GM19455 (cell line): Measurements from ENCODE around the gene MCM7.

Experiments
- ATAC-seq: cut with Tn5 transposase; IDR thresholded peaks from one replicate; pipeline ENCODE4 v1.9.1; 2021; ENCODE audit not compliant: unreplicated experiment

Gene MCM7

DNA sequence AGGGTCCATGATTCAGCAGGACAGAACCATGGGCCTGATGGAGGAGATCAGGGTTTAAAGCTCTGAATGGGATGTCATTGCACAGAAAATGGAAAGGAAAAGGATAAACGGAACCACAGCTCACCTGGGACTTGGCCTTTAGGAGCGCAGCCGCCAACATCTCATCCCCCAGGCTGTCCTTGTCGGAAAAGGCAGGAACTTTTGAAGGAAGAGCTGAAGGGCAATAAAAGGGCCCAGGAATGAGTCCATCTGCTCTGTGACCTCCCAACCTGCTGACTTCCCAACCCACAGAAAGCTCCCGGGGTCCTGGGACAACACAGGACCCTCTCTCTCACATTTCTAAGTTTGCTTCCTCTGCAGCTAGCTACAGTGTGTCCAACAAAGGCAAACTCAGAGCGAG lies 25.8 kb downstream of the MCM7 start:
- ATAC-seq = no peak

DNA sequence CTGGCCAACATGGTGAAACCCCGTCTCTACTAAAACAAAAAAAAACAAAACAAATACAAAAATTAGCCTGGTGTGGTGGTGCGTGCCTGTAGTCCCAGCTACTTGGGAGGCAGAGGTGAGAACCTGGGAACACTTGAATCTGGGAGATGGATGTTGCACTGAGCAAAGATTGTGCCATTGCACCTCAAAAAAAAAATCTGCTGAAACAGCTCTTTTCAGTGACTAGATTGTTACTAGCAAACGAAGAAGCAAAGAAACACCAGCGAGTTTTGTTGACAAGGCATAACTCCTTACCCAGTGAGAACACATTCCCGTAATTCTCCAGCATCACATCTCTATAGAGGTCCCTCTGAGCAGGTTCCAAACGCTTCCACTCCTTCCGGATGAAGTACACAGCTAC lies 26.4 kb downstream of the MCM7 start:
- ATAC-seq = no peak

- no peak for ATAC-seq
Measured at GRCh38 chr7:100072462-100072861, 28.7 kb downstream of the MCM7 start.

DNA sequence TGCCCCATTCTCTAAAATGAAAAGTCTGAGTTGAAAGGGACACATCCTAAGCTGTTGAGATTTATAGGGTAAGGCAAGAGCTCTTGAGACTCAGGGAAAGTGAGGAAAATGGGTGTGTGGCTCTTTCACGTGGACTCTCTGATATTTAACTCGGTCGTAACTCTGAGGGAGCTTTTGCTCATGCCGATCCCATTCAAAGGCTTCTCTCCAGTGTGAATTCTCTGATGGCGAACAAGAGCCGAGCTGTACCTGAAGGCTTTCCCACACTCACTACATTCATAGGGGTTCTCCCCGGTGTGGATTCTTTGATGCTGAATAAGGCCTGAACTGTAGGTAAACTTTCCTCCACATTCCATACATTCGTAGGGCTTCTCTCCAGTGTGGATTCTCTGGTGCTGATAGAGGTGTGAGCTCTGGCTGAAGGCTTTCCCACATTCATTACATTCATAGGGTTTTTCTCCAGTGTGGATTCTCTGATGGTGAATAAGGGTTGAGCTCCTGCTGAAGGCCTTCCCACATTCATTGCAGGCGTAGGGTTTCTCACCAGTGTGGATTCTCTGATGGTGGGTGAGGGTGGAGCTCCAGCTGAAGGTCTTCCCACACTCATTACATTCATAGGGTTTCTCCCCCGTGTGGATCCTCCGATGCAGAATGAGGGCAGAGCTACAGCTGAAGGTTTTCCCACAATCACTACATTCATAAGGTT lies 30.0 kb downstream of the MCM7 start:
- ATAC-seq = no peak

DNA sequence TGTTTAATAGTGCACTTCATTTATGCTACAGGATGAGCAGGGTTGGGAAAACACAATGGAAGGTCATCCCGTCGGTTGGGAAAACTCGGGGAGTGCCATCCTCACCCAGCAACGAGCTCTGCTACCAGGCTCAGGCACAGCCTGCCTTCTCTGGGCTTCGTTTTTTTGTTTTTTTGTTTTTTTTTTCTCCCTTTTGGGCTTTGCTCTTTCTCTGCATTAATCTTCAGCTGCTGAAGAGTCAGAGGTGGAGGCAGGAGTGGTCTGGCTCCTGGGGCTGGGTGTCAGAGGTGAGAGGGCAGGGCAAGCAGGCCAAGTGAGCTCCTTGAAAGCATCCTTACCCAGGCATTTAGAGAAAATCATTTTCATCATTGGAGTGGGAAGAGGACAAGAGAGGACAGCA lies 31.2 kb downstream of the MCM7 start:
- no peak for ATAC-seq

DNA sequence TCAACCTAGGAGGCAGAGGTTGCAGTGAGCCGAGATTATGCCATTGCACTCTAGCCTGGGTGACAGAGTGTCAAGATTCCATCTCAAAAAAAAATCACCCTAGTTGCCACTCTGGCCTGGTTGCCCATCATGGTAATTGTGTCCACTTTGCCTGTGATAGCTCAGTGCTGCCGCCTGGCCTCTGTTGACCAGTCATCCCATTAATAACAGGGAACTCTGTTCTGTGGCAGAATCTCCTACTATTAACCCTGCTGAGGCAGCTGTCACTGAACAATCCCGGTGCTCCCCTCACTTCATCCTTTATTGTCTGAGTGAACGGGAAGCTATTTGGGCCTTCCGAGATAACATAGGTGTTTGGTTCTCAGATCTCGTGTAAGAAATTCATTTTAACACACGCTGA lies 34.2 kb downstream of the MCM7 start:
- ATAC-seq = no peak

DNA sequence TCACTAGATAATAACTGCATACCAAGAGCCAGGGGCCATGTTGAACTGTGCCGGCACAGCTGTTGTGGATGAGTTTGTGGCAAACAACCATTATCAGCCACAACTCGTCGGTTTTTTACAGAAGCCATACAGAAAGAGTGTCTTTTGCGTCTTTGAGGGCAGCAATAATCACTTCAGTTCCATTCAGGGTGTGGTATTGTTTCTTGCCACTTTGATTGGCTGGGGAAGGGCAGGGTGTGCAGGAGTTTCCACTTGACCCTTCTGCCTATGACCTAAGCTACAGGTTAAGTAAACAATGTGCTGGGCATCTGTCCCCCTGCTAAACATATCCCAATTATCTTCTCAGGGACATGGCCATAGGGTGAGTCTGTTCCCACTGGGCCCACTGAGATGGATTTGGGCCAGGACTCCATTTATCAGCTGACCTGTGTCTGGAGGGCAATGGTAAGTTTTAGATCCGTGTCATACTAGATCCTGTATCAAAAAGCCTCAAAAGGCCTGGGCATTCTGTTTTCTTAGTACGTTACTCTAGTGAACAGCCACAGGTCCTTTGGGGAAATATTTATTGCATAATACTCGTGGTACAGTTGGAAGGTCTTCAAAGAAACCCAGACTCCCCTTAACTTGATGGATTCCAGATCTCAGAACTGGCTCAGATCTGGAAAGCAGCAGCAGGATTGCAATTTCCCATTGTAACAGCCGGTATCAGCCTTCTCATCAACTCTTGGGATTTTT lies 35.6 kb downstream of the MCM7 start:
- ATAC-seq = no peak

DNA sequence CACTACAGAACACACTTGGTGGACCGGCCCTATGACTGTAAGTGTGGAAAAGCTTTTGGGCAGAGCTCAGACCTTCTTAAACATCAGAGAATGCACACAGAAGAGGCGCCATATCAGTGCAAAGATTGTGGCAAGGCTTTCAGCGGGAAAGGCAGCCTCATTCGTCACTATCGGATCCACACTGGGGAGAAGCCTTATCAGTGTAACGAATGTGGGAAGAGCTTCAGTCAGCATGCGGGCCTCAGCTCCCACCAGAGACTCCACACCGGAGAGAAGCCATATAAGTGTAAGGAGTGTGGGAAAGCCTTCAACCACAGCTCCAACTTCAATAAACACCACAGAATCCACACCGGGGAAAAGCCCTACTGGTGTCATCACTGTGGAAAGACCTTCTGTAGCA lies 37.0 kb downstream of the MCM7 start:
- no peak for ATAC-seq

DNA sequence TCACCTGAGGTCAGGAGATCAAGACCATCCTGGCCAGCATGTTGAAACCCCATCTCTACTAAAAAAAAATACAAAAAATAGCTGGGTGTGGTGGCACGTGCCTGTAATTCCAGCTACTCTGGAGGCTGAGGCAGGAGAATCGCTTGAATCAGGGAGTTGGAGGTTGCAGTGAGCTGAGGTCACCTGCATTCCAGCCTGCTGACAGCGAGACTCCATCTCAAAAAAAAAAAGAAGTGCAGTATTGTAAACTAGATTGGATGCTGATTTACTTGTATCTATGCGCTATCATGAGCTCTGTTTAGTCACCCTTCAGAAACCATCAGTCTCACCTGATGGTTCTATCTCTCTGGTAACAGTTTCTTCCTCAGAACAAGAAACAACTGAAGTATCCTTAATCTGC lies 37.8 kb downstream of the MCM7 start:
- no peak for ATAC-seq

DNA sequence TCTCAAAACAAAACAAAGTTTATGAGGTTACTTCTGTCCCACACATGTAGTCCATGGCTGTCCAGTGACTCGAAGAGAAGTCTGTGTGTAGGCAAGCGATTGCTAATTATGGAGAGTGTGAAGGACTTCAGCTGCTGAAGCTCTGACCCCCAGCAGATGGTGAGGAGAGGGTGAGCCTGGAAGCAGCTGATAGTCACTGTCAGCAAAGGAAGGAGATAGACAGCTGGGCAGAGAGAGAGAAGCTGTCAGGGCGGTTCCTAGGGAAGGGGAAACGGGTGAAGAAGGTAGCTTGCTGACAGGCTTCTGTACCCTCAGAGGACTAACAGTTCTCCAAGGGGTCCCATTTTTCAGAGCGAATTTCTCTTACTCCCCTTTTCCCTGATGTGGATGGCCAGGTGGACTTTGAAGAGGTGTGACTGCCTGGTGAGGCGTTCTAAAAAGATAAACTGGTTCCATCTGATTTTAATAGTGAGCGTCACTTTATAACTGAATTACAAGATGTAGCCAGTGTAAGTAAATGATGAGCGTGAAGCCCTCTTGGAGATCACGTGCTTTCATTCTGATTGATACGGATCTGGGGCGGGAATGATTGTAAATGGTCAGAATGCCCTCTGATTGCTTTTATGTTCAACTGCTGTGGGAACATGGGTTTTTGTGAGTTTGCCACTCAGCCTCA lies 39.5 kb downstream of the MCM7 start:
- ATAC-seq = no peak

DNA sequence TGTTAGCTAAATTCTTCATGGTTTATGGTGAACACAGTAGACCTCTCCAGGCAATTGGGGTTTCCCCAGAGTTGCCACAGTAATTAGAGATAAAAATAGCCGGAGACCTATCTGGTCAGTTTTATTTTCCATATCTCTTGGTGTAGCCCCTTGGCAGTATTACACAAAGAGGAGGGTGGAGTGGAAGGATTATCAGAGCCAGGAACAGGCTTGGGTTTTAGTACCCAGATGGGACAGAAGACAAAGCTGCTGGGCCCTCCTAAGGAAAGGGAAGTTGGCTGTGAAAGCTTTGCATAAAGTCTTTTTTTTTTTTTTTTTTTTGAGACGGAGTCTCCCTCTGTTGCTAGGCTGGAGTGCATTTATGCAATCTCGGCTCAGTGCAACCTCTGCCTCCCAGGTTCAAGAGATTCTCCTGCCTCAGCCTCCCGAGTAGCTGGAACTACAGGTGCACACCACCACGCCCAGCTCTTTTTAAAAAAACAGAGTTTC lies 41.9 kb downstream of the MCM7 start:
- no peak for ATAC-seq

DNA sequence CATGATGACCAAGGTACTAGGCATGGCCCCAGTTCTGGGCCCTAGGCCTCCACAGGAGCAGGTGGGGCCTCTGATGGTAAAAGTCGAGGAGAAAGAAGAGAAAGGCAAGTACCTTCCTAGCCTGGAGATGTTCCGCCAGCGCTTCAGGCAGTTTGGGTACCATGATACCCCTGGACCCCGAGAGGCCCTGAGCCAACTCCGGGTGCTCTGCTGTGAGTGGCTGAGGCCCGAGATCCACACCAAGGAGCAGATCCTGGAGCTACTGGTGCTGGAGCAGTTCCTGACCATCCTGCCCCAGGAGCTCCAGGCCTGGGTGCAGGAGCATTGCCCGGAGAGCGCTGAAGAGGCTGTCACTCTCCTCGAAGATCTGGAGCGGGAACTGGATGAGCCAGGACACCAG lies 44.2 kb downstream of the MCM7 start:
- ATAC-seq = no peak

DNA sequence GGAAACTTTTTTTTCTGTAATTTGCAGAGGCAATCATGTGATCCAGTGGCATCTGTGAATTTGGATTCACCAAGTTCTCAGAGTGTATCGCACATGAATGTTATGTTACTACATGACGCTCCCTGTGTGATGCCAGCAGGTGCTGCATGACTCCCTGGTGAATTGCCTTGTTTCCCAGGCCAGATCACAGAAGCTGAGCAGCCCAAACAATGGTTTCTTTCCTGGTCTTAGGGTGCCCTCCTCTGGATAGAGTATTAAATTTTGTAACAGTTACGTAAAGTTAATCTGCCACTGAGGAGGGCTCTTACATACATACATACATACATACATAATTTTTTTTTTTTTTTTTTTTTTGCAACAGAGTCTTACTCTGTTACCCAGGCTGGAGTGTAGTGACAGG lies 48.0 kb downstream of the MCM7 start:
- ATAC-seq = no peak

DNA sequence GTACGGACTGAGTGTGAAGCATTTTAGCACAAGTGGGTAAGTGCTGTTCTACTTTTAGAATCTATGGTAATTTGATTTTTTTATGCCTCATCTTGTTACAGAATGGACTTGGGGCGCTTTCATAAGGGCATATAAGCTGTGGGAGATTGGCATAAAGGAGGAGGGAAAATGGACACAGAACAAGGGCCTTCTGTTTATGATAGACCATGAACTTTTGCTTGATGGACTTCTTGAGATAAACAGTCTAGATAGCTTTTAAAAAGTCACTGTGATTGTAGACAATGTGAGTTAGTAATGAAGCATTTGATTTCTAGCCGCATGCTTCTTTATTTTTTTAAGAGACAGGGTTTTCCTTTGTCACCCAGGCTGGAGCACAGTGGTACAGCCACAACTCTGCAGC lies 49.6 kb downstream of the MCM7 start:
- no peak for ATAC-seq

DNA sequence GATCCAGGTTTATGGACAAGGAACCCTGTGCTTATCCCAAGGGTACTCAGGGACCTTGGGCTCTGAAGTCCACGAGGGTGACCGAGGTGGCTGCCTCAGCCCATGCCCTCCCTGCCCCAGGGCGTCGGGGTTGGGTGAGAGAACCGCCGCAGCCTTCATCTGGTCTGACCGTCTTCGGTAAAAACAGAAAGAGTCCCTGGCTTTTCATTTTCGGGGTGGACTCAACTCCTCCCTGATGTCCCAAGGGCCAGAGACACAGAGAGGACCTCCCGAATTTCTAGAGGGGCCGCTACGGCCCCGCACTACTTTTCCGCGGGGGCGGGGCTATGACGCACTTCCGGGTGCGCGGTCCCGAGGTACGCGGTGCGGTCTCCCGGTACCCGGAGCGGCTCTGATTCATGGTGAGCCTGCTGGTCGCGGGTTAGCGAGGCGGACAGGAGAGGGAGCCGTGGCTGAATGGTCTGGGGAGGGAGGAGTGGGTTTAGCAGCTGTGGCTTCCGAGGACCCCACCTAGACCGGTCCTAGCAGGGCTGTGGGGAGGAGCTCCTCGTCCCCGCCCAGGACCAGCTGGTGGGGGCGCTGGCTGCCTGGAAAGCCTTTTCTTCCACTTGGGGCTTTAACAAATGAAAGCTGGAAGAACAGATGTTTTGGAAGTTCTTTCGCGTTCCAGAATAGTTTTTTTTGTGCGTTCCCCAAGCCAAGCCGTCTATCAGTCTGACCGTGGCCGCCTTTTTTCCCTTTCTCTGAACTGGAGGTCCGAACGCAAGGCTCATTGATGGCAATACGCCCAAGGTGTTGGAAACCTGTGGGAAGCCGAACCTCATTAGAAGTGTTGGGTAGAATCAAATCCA lies 51.5 kb downstream of the MCM7 start, which contains the start of gene ZSCAN21:
Gene ZSCAN21, plus strand, starts transcription at position 334 of the 851 bp plus-strand sequence. CDS start 7,233 bp downstream, outside the sequence.
- peak; percentile 92 for ATAC-seq

DNA sequence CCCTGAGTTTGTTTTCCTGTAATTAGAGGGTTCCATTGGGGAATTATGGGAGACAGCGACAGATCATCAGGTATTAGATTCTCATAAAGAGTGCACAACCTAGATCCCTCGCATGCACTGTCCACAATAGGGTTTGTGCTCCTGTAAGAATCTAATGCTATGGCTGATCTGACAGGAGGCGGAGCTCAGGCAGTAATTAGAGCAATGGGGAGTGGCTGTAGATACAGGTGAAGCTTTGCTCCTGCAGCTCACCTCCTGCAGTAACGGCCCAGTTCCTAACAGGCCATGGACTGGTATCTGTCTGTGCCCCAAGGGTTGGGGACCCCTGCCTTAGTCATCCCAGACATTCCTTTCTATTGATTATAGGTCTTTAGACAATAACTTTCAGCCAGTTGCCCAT lies 52.5 kb downstream of the MCM7 start:
- ATAC-seq = no peak

- no peak for ATAC-seq
Measured at GRCh38 chr7:100044718-100045117, 56.5 kb downstream of the MCM7 start.
